Central memory CD4-positive, alpha-beta T cell (primary cell): Measurements from ENCODE around the gene RFC2.
"Not testable (repeated sequence)": the region's sequence is repeated elsewhere in the genome, so short reads cannot be mapped to it uniquely, and the experiment has no call there.

Experiments
- DNase-seq: peaks from one replicate; pipeline ENCODE4 v3.0.0; 2022

The RFC2 gene

GRCh38 chr7:74216361-74216761 lies 37.8 kb downstream of the RFC2 start:
- DNase-seq = no peak

DNA sequence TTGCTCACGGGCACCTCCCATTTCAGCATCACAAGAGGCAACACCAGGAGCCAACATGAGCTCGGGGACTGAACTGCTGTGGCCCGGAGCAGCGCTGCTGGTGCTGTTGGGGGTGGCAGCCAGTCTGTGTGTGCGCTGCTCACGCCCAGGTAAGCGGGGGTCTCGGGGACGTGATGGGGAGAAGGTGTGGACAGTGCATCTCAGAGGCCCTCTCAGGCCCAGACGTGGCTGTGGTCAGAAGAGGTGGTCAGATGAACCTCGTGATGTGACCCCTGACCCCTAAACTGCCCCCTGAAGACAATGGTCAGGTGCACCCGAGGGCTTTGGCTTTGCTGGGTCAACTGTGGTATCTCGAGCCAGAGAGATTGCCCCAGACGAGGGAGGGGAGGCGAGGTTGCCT lies 38.3 kb downstream of the RFC2 start:
- DNase-seq = no peak

DNA sequence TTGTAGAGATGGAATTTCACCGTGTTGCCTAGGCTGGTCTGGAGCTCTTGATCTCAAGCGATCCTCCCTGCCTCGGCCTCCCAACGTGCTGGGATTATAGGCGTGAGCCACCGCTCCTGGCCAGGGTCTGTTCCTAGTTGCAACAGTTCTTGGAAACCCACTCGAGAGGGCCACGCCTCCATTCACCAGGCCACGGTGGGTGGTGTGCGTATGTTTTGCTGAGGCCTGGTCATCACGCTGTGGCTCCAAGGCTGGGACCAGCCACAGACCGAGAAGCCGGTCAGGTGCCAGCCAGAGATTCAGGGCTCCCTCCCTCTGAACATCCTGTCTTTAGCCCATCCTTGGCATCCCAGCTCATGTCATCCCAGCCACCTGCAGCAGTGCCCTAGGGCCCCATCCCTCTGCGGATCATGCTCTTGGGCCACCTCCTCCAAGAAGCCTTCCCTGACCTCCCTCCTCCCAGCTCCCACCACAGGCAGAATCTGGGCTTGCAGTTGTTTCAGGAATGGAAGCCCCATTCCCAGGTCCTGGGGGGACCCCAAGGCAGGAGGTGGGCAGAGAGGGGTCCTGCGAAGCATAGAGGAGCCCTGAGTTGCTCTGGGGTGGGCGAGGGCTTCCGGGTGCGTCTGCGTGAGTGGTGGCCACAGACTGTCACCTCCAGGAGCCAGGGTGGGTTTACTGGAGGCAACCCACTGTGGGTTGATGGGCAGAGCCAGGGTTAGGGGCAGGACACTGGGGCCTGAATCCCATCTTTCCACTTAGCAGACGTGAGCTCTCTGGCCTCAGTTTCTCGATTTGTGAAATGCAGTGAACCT lies 39.2 kb downstream of the RFC2 start:
- no peak for DNase-seq

GRCh38 chr7:74212661-74213060 lies 41.5 kb downstream of the RFC2 start:
- no peak for DNase-seq

DNA sequence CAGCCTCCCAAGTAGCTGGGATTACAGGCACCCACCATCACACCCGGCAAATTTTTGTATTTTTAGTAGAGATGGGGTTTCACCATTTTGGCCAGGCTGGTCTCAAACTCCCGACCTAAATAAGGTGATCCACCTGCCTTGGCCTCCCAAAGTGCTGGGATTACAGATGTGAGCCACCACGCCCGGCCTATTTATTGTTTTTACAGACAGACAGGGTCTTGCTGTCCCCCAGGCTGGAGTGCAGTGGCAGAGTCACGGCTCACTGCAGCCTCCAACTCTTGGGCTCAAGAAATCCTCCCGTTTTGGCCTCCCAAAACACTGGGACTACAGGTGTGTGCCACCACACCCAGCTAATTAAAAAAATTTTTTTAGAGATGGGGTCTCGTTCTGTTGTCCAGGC lies 46.0 kb downstream of the RFC2 start:
- DNase-seq = not testable (repeated sequence)

DNA sequence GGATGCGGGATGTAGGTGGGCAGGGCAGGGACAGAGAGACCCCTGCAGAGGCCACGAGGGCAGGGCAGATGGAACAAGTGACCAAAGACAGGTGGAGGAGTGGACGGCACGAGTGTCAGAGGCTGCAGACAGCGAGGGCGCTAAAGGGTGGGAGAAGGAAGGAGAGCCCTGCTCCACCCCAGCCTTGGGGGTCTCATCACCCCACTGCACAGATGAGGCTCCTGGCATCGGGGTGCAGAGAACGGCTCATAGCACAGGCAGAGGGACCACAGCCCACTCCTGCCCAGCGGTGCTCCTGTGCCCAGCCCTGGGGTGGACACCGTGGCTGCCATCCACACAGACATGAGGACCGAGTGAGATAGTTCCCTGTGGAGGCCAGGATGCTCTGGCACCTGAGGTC lies 46.6 kb downstream of the RFC2 start:
- DNase-seq = no peak

DNA sequence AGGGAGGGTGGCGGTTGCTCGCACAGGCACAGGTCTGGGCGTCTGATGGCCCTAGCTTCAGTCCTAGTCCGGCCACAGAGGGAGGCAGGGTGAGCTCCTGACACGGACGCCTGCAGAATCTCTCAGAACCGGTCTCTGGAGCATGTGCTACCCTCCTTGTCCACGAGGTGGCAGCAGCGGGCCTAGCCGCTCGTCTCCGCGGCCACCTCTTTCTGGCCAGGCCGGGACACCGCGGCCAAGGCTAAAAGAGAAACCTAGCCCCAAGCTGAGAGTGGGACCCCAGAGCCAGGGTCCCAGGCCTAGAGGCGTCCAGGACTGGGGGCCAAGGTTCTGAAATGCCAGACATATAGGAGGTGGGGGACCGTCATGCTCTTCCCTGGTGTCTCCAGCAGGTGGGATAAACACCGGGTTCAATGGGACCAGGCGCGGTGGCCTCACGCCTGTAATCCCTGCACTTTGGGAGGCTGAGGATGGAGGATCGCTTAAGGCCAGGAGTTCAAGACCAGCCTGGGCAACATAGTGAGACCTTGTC lies 47.5 kb downstream of the RFC2 start:
- peak; percentile 63 for DNase-seq

DNA sequence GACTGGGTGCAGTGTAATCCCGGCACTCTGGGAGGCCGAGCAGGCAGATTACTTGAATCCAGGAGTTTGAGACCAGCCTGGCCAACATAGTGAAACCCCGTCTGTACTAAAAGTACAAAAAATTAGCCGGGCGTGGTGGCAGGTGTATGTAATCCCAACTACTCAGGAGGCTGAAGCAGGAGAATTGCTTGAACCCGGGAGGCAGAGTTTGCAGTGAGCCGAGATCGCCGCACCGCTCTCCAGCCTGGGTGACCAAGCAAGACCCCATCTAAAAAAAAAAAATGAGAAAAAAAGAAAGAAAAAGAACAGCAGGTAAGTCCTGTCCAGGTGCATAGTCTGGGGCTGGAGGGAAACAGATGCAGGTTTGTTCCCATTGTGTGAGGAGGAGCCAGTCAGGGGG lies 48.1 kb downstream of the RFC2 start:
- DNase-seq = not testable (repeated sequence)

DNA sequence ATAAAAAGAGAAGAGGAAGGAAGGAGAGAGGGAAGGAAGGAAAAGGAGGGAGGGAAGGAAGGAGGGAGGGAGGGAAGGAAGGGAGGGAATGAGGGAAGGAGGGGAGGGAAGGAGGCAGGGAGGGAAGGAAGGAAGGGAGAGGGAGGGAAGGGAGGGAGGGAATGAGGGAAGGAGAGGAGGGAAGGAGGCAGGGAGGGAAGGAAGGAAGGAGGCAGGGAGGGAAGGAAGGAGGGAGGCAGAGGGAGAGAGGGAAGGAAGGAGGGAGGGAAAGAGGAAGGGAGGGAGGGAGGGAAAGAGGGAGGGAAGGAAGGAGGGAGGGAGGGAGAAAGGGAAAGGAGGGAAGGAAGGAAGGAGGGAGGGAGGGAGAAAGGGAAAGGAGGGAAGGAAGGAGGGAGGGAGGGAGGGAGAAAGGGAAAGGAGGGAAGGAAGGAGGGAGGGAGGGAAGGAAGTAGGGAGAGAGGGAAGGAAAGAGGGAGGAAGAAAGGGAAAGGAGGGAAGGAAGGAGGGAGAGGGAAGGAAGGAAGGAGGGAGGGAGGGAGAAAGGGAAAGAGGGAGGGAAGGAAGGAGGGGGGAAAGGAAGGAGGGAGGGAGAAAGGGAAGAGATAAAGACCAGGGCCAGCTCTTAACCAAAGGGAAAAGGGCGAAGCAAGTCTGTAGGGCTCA lies 50.1 kb downstream of the RFC2 start:
- no peak for DNase-seq

GRCh38 chr7:74202841-74203556 lies 51.2 kb downstream of the RFC2 start:
- no peak for DNase-seq

- DNase-seq = no peak
Observed at GRCh38 chr7:74199551-74200355, 54.4 kb downstream of the RFC2 start.

- no peak for DNase-seq
Observed at GRCh38 chr7:74197449-74198124, 56.6 kb downstream of the RFC2 start.

- not testable (repeated sequence) for DNase-seq
Observed at GRCh38 chr7:74195968-74196654, 58.1 kb downstream of the RFC2 start.

DNA sequence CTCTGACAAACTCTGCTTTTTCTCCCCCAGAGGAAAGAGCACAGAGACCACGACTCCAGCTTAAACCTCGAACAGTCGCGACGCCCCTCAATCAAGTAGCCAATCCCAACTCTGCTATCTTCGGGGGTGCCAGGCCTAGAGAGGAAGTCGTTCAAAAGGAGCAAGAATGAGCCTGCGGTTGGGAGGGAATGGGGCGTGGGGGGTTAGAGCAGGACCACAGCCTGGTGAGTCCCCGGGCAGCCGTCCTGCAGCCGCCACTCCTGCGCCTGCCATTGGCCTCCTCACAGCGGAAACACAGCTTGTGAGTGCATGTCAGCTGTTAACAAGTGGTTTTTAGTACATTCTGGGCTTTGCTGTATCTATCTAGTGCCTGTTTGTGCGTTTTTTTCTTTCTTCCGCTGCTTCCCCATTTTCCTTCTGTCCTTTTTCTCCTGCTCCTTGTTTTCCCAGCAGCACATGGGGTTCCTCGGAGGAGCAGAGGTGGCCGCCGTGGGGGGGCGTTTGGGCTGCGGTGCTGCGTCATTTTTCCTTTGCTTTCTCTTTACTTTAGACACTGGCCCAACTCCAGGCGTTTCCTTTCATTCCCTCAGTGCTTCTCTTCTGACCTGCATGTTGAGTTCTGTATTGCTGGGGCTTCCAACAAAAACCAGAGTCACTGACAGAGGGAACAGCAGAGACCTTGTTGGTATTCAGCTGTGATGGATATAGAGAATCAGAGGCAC lies 58.9 kb downstream of the RFC2 start:
- not testable (repeated sequence) for DNase-seq

GRCh38 chr7:74194686-74195085 lies 59.5 kb downstream of the RFC2 start:
- DNase-seq = no peak

- no peak for DNase-seq
Observed at GRCh38 chr7:74193913-74194312, 60.3 kb downstream of the RFC2 start.

DNA sequence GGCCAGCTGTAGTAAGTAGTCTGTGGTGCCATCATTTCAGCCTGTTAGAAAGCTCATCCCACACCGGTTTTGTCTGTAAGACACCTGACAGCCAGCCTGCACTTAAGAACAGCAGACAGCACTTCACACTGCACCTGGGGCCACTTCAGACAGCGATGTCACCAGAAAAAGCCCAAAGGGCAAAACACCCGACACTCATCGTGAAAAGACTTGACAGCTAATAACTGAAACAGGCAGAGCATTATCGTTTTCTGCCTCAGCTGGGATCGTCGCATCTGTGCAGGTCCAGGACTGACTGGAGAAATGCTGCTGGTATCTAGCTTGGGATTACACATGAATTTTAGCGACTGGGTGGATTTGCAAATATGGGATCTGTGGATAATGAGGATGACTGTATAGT lies 61.1 kb downstream of the RFC2 start:
- no peak for DNase-seq

- no peak for DNase-seq
Observed at GRCh38 chr7:74191231-74191630, 63.0 kb downstream of the RFC2 start.

DNA sequence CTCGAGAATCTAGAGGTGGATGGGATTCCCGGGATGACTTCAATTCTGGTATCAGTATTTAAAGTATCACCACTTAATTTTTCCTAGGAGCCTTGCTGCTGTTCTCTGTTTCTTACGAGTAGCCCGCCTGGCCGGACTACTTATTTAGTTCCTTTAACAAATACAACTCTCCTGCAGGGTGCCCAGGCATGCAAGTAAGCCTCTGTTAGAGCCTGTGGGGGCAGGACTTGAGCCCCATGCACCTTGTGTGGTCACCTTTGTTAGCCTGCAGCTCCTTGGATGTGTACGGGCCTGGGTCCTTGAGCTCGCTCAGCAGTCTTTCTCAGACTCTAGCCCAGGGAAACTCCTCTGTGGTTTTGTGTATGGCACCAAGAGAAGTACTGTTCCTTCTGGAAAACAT lies 63.9 kb downstream of the RFC2 start:
- no peak for DNase-seq

DNA sequence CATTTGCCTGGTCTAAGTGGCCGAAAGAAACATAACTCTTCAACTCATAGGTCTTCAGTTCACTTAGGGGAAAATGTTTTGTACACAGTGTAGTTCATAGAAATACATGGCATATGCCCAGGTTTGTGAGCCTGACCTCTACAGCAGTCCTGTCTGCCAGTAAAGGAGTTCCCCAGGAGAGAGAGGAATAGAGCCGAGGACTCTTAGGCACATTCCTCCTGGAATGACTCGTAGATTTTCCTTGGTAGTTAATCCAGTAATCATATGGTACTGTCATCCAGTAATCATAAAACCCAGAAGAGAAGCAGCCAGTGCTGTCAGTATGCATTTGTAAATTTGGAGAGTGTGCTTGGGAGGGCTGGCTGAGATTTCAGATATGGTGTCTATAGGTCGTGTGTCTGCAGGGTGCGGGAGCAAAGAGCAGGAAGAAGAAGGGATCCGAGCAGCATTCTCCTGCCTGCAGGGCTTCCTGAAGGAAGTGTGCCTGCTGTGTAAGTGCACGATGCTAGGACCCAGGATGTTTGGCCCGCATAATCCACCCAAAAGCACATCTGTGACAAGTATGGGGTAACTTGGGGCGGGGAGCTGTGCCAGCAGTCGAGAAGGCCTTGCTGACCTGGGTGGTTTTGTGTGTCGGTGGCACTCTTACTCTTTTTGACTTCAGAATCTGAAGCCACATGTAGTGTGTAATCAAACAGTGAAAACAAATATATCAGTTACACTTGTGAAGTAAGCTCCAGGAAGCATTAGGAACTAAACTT lies 66.1 kb downstream of the RFC2 start:
- no peak for DNase-seq
